Thymus (tissue), 11 donors: ENCODE data around the gene DBP. TPM values are rescaled to one million over a fixed set of nuclear protein-coding genes. Genes with fewer than 3 reads are reported as not detected.

Source experiments
- DNase-seq, 9 donors: peaks; one replicate each; pipeline ENCODE4 v3.0.0-alpha.2; 2013; ENCODE audit warnings: low spot score in 9 of 9, low read depth in 6 of 9, missing footprints in 1 of 9
- H3K27ac ChIP-seq, 2 donors: one replicate each; pipeline ENCODE4 v1.5.1; 2013; ENCODE audit warnings: control low read depth in 1 of 2, low read depth in 1 of 2, low read length in 1 of 2, mild to moderate bottlenecking in 1 of 2, moderate library complexity in 1 of 2
- H3K27me3 ChIP-seq, 2 donors: one replicate each; pipeline ENCODE4 v1.5.1; 2013; ENCODE audit warnings: low read length in 1 of 2; ENCODE audit not compliant: control insufficient read depth in 2 of 2, insufficient read depth in 1 of 2
- H3K36me3 ChIP-seq, 2 donors: one replicate each; pipeline ENCODE4 v1.5.1; 2013; ENCODE audit warnings: low read length in 1 of 2, mild to moderate bottlenecking in 1 of 2, moderate library complexity in 1 of 2; ENCODE audit not compliant: control insufficient read depth in 2 of 2, insufficient read depth in 2 of 2
- H3K4me1 ChIP-seq, 2 donors: one replicate each; pipeline ENCODE4 v1.5.1; 2013; ENCODE audit warnings: low read length in 2 of 2; ENCODE audit not compliant: control insufficient read depth in 2 of 2, insufficient read depth in 2 of 2
- H3K4me3 ChIP-seq, 2 donors: one replicate each; pipeline ENCODE4 v1.5.1; 2013; ENCODE audit warnings: low read length in 2 of 2, control low read depth in 1 of 2, mild to moderate bottlenecking in 1 of 2
- H3K9me3 ChIP-seq, 2 donors: one replicate each; pipeline ENCODE4 v1.5.1; 2013; ENCODE audit warnings: low read length in 1 of 2, mild to moderate bottlenecking in 1 of 2; ENCODE audit not compliant: control insufficient read depth in 2 of 2, insufficient read depth in 1 of 2
- WGBS: extraction: QIAGEN DNeasy Blood & Tissue Kit; methylation state at CpG from one replicate; pipeline ENCODE4 v1.1.7; 2013; 5-methylcytosine and 5-hydroxymethylcytosine counted together
- polyA plus RNA-seq: library from polyadenylated mRNA; stranded (reverse); fragments of 200-250 nt; gene quantifications from one replicate; pipeline ENCODE4 v1.2.3, GENCODE V29; 2013
- total RNA-seq: library from RNA; stranded (reverse); fragments of 120-200 nt; gene quantifications from one replicate; pipeline ENCODE4 v1.2.4, GENCODE V29; 2013
- donor health status: healthy.

Gene DBP
- total and polyA plus RNA-seq, 2 donors: 15.8 to 21.2 TPM

DNA sequence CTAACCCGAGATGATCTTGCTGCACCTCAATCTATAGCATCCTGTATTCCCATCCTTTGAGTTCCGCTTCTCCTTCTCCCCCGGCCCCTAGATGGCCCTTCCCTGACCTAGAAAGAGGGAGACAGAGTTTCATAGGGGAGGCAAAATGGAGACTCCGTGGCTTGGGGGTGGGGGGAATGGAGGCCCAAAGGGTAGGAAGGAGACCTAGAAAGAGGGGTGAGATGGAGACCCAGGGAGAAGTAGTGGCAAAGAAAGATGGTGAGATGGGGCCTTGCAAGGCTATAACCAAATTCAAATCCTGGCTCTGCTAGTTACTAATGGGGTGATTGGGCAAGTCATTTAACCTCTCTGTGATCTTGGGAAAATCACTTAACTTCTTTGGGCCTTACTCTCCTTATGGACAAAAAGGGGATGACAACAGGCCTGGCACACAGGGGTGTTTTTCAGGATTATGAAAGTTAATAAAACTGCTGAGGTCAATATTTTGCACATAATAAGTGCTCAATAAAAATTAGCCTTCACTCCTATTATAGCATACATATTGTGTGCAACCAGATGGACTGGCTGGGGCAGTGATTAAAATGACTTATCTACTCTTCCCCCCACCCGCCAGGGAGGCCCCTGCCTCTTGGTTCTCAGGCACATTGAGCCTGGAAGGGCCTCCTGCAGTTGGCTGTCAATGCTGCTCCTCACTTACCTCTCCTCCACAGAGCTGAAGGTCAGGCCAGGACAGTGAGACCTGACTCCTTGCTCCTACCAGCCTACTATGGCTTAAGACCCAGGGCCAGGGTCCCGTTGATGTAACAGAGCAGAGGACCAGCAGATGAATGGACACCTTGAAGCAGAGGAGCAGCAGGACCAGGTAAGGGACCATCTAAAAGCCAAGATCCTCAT lies 17.2 kb downstream of the DBP start:
- WGBS: 35% methylated on average over 6 of the region's 6 CpGs
- H3K36me3 ChIP-seq: peaks cover 32 to 36% of the 10 kb centered on the region in 2 donors

DNA sequence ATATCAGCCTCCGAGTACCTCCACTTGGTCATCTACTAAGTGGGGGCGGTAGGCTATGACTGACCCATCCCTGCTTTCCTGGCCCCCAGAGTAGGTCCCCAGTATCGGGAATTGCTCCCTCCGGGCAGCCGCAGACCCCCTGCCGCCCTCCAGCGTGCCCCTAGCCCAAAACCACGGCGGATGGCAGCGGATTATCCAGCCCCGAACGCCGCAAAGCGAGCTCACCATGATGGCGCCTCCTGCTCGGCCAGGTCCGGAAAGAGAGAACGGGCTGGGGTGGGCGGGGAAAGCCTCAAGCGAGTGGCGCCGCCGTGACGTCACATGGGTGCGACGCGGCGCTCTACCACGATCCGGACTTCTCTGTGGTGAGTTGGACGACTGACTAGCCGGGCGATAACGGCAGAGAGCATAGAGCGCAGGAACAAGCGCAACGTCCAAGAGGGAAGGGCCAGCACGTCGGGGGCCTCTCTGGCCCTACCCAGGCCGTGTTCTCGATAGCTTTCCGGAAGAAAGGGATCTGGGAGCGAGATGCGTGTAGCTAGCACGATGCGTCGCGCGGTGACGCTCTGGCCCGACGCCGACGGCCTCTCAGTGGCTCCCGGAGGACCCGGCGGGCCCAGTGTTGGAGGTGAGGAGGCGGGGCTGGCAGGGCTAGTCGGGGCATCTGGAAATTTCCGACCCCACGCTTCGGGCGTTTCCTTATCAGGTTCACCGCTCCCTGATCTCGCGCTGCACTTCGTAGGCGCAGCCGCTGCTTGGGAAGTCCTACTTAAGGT lies 18.1 kb downstream of the DBP start, which contains the start of the genes RPL18 and SPHK2:
TSS of gene RPL18 (minus strand) at position 263 of the 776 bp plus-strand sequence. CDS start at position 228, 35 bp downstream.
TSS of gene SPHK2 (plus strand) at position 591 of the 776 bp plus-strand sequence. CDS start 1,009 bp downstream, outside the sequence.
- H3K9me3 ChIP-seq: no peaks in the 10 kb centered on the region
- peaks cover 16 to 41% of the 10 kb centered on the region in 2 donors for H3K4me1 ChIP-seq
- H3K36me3 ChIP-seq: peaks cover 37% of the 10 kb centered on the region in 2 donors
- WGBS: under 1% methylated on average over 69 of the region's 69 CpGs
- H3K27me3 ChIP-seq: no peaks in the 10 kb centered on the region
- peak within 1 kb of the TSS; percentile 90 to 92 for H3K27ac ChIP-seq
- peak within 1 kb of the TSS; percentile 81 to 87 for H3K4me3 ChIP-seq
- DNase-seq: peak; percentile 96 to 99 (median 97)

More for the DNA sequence above, 17.2 kb downstream of the DBP start:
- no peak for DNase-seq
- Histone ChIP-seq H3K4me1 (peaks cover 21 to 48% of the 10 kb centered on the region in 2 donors), H3K4me3 (peak overlapping the region; percentile 81 to 87), H3K27me3 (no peaks in the 10 kb centered on the region), H3K27ac (peak overlapping the region; percentile 90 to 92), H3K9me3 (no peaks in the 10 kb centered on the region)

DNA sequence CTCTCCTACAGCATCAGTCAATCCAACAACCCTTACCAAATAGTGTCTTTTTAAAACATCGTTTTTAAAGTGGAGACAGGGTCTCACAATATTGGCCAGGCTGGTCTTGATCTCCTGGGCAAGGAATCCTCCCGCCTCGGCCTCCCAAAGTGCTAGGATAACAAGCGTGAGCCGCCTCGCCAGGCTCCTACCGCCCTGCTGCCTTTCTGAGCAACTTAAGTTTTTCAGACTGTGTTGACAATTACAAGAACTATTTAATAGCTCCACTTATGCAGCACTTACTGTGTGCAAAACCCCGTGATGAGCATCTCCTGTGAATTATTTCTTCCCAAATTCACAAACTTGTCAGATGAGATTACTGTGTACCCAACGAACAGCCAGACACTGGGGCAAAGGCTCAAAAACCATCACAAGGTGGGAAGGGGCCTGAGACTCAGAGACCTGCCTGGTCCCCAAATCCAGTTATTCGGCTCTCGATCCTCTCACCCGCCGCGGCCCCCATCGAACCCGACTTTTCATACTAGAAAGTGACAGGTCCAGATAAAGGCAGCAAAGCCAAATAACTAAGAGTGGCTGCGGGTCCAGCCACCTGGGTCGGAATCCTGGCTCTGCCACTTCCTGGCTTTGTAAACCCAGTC lies 18.8 kb downstream of the DBP start:
- peak overlapping the region; percentile 81 to 87 for H3K4me3 ChIP-seq
- peak overlapping the region; percentile 86 to 92 for H3K27ac ChIP-seq
- peaks cover 14 to 35% of the 10 kb centered on the region in 2 donors for H3K4me1 ChIP-seq
- 2% methylated on average over 18 of the region's 18 CpGs for WGBS
- H3K9me3 ChIP-seq: no peaks in the 10 kb centered on the region
- H3K36me3 ChIP-seq: peaks cover 36 to 37% of the 10 kb centered on the region in 2 donors
- DNase-seq: no peak
- H3K27me3 ChIP-seq: no peaks in the 10 kb centered on the region

GRCh38 chr19:48617146-48617937 lies 19.8 kb downstream of the DBP start:
- peaks cover 11 to 30% of the 10 kb centered on the region in 2 donors for H3K4me1 ChIP-seq
- H3K9me3 ChIP-seq: no peaks in the 10 kb centered on the region
- DNase-seq: no peak
- peaks cover 34 to 40% of the 10 kb centered on the region in 2 donors for H3K36me3 ChIP-seq
- H3K4me3 ChIP-seq: peak overlapping the region; percentile 81 to 87
- 92% methylated on average over 18 of the region's 18 CpGs for WGBS
- H3K27me3 ChIP-seq: no peaks in the 10 kb centered on the region
- H3K27ac ChIP-seq: peak overlapping the region in 1 of 2 donors; percentile 36

- no peak overlapping the region for H3K4me3 ChIP-seq
- 92% methylated on average over 12 of the region's 12 CpGs for WGBS
- DNase-seq: no peak
- H3K9me3 ChIP-seq: no peaks in the 10 kb centered on the region
- no peak overlapping the region for H3K27ac ChIP-seq
- H3K4me1 ChIP-seq: peaks cover 11 to 30% of the 10 kb centered on the region in 2 donors
- H3K36me3 ChIP-seq: peaks cover 34 to 40% of the 10 kb centered on the region in 2 donors
- H3K27me3 ChIP-seq: no peaks in the 10 kb centered on the region
Observed at GRCh38 chr19:48616491-48617056, 20.6 kb downstream of the DBP start.

DNA sequence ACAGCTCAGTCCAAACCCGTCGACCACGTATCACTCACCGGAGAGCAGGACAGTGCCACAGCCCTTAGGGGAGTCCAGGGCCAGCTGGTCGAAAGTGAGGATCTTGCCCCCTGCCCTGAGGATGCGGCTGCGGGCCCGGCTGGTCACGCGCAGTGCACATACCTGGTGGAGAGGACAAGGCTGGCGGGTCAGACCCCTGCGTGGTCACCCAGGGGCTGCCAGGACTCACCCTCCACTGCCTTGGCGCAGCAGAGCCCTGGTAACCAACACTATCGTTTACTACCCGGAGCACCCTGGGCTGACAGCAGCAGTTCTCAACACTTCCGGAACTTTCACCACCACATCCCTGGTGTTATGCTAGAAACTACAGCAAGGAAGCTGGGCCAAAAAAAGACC lies 21.1 kb downstream of the DBP start:
- WGBS: 96% methylated on average over 16 of the region's 16 CpGs

DNA sequence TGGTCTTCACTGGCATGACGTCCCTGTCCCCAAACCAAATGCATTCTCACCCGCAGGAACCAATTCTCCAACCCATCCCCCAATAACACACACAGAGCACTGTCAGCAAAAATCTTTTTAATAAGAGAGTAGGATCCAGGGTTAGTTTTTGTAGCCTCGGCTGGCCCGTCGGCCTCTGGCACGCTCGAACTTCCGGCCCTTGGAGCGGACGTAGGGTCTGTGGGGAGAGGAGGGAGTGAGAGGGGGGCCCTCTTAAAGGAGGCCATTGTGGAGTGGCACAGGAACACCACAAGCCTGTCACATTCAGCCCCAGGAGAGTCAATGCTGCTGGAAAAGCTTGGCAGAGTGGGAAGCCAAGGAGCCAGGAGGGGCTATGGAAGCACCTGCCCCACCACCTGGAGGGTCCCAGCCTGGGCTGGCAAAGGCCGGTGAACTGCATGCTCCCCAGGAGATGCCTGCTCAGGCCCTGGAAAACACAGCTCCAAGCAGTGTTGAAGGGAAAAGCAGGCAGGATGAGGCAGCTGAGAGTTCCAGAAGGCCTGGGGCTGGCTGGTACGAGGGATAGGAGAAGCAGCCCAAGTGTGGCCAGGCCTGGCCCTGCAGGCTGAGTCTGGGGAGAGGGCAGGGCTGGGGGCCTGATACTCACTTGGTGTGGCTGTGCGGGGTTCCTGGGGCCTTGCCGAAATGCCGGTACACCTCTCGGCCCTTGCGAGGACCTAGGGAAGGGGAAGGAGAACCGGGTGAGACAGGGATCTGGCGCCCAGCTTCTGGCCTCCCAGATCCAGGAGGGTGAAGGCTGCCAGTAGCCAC lies 21.7 kb downstream of the DBP start:
- no peaks in the 10 kb centered on the region for H3K9me3 ChIP-seq
- DNase-seq: no peak
- H3K4me1 ChIP-seq: peaks cover 11 to 30% of the 10 kb centered on the region in 2 donors
- peaks cover 34 to 40% of the 10 kb centered on the region in 2 donors for H3K36me3 ChIP-seq
- H3K27me3 ChIP-seq: no peaks in the 10 kb centered on the region
- no peak overlapping the region for H3K4me3 ChIP-seq
- peak overlapping the region in 1 of 2 donors; percentile 31 for H3K27ac ChIP-seq
- WGBS: 94% methylated on average over 19 of the region's 19 CpGs

More for the DNA sequence above, 21.1 kb downstream of the DBP start:
- no peaks in the 10 kb centered on the region for H3K9me3 ChIP-seq
- no peak for DNase-seq
- no peaks in the 10 kb centered on the region for H3K27me3 ChIP-seq
- H3K4me1 ChIP-seq: peaks cover 11 to 30% of the 10 kb centered on the region in 2 donors
- H3K4me3 ChIP-seq: no peak overlapping the region
- no peak overlapping the region for H3K27ac ChIP-seq
- peaks cover 34 to 40% of the 10 kb centered on the region in 2 donors for H3K36me3 ChIP-seq
